Measurements from ENCODE around the gene SLC25A46.
A peak's percentile ranks its signal among the peaks of the same experiment; 100 is the strongest.
"Not testable (repeated sequence)": the region's sequence is repeated elsewhere in the genome, so short reads cannot be mapped to it uniquely, and the experiment has no call there.

Gene SLC25A46
- 55.2 to 130 (median 125) reads per million in 3 experiments for total RNA-seq

DNA sequence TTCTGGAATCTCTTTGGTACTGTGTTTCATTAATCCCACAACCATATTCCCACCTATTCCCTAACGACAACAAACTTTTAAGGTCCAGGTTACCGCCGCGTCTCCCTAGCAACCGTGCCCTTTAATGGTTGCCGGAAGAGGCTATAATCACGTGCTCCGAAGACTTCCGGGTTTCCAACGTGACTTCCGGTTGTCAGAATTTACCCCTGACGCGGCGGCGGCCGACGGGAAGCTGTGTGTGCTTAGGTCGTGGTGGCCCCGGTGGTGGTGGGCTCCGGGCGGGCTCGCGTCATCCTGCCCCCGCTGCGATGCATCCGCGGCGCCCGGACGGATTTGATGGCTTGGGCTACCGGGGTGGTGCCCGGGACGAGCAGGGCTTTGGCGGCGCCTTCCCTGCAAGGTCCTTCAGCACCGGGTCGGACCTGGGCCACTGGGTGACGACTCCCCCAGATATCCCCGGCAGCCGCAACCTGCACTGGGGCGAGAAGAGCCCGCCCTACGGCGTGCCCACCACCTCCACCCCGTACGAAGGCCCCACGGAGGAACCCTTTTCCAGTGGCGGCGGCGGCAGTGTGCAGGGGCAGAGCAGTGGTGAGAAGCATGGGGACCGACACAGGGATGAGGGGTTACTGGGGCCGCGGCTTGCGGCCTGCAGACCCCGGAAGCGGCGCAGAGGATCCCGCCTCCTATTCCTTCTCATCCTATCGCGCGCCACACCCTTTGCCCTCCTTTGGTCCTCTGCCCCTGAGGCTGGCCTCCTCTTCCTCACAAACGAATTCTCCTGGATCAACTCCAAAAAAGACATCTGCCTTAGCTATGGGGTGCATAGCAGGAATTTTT, at the start of gene SLC25A46:
TSS of gene SLC25A46 (plus strand) at position 196 of the 840 bp plus-strand sequence. CDS start at position 309, 113 bp downstream.
- DNase-seq, result peak; percentile 91

DNA sequence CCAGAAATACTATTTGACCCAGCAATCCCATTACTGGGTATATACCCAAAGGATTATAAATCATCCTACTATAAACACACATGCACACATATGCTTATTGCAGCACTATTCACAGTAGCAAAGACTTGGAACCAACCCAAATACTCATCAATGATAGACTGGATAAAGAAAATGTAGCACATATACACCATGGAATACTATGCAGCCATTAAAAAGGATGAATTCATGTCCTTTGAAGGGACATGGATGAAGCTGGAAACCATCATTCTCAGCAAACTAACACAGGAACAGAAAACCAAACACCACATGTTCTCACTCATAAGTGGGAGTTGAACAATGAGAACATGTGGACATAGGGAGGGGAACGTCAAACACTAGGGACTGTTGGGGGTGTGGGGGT, 48.2 kb upstream of the SLC25A46 start:
- DNase-seq, result not testable (repeated sequence)

DNA sequence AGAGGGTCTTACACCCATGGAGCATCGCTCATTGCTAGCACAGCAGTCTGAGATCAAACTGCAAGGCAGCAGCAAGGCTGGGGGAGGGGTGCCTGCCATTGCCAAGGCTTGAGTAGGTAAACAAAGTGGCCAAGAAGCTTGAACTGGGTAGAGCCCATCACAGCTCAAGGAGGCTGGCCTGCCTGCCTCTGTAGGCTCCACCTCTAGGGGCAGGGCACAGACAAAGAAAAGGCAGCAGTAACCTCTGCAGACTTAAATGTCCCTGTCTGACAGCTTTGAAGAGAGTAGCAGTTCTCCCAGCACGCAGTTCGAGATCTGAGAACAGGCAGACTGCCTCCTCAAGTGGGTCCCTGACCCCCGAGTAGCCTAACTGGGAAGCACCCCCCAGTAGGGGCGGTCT, 46.1 kb upstream of the SLC25A46 start:
- DNase-seq, result not testable (repeated sequence)

DNA sequence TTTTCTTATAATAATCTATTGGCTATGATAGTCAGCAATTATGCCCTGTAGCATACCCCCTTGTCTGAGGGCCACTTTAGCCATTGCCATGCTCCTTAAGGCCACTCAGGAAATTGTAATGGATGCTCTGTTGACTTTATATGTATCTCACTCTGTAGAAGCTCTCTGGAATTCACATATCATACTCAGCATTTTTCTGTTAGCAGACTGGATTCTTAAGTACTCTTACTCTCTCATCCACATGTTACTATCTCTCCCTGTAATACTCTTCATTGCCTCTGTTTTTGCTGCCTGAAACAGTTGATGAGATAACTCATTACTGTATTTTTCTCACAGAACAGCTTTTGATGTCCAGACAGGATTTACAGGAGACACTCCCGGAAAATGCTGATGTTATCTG, 36.5 kb upstream of the SLC25A46 start:
- no peak for DNase-seq

DNA sequence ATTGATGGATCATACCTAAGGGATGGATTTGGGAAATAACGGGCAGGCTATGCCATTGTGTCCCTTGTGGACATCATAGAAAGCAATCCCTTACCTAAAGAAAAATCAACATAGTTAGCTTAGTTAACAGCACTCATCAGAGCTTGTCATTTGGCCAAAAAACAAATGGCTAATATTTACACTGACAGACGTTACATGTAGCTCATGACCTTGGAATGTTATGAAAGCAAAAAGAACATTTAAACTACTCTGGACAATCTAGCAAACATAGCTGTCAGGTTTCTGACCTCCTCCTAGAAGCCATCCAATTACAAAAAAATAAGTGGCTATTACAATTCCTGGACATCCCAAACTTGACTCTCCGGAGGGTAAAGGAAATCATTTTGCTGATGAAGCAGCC, 36.1 kb upstream of the SLC25A46 start:
- DNase-seq, result no peak

DNA sequence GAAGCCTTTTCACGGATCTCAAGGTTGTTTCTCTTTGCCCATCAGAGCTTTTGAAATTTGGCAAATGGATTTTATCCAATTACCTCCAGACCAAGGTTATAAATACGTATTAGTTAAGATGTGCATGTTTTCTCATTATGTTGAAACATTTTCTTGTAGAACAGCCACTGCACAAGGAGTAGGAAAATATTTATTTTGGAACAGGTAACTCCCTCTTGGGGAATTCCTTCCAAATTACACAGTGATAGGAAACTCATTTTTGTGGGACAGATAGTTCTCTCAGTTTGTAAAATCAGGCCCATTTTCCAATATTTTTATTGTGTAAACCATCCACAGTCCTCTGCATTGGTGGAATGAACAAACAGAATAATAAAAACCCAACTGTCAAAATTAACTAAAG, 35.3 kb upstream of the SLC25A46 start:
- no peak for DNase-seq

DNA sequence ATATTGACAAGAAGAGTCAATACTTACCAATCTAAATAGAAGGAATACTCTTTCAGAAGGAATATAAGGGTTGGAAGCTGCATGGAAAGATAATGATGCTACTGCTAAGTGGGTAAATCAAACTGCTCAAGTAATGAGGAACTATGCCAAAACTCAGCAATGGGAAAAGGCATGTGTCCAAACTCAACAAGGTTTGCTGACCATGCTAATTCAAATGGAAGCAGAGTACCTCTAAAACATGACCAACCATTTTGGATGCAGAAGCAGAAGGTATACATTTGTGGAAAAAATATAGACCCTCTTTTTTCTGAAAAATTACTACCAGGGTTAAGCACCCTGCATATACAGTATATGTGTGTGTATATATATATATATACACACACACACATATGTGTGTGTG, 33.5 kb upstream of the SLC25A46 start:
- DNase-seq, result no peak

DNA sequence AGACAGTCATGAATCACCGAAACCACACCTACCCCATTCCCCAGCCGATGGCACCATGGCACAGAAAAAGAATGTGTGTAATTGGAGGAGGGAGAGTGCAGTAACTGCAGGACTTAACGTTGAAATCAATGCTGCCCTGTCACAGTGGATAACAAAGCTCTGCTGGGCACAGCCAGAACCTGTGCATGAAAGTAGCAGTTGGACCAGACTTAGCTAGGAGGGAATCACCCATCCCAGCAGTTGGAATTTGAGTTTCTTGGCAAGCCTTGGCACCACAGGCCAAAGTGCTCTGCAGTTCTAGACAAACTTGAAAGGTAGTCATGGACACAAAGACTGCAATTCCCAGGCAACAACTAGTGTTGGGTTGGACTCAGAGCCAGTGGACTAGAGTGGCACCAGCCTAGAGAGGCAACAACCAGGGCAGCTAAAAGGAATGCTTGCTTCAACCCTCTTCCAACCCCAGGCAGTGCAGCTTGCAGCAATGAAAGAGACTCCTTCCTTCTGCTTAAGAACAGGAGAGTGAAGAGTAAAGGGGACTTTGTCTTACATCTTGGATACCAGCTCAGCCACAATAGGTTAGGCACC, 31.5 kb upstream of the SLC25A46 start:
- DNase-seq, result no peak

DNA sequence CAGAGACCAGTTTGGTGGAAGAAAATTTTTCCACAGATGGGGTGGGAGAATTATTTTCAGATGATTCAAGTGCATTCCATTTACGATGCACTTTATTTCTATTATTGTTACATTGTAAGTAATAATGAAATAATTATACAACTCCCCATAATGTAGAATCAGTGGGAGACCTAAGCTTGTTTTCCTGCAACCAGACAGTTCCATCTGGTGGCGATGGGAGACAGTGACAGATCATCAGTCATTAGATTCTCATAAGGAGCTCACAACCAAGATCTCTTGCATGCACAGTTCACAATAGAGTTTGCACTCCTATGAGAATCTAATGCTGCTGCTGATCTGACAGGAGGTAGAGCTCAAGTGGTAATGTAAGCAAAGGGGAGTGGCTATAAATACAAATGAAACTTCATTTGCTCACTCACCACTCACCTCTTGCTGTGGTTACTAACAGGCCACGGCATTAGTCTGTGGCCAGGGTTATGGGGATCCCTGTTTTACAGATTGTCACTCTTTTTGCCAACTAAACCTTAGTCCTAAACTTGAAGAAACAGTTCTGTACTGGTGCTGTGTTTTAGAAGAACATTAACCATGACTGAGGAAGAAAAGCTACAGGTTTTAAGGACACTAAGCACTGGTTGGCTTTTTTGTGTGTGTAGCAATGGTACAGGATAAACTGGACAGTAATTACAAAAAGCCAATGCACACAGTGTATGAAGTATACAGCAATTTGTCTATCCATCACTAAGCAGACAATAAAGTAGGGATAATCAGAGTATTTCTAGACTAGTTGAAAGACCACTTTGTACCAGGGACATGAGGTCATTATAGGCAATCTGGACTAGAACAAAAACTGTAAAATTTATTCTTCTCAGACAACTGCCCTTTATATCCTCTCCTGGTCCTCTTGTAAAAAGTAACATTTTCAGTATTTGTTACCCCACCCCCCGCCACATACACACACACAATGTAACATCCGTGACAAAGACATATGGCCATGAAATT, 22.3 kb upstream of the SLC25A46 start:
- DNase-seq, result no peak

DNA sequence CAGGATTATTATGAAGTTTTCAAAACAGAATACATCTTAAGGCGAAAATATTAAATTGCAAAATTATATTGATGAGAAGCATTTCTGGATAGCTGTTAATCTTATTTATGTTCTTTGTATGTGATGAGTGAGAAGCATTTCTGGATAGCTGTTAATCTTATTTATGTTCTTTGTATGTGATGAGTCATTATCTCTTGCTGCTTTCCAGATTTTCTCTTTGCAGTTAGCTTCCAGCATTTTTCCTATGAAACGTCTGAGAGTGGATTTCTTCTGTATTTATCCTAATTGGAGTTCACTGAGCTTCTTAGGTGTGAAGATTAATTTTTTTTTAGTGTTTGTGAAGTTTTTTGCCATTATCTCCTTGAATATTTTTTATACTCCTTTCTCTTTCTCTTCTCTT, 20.5 kb upstream of the SLC25A46 start:
- DNase-seq, result no peak

DNA sequence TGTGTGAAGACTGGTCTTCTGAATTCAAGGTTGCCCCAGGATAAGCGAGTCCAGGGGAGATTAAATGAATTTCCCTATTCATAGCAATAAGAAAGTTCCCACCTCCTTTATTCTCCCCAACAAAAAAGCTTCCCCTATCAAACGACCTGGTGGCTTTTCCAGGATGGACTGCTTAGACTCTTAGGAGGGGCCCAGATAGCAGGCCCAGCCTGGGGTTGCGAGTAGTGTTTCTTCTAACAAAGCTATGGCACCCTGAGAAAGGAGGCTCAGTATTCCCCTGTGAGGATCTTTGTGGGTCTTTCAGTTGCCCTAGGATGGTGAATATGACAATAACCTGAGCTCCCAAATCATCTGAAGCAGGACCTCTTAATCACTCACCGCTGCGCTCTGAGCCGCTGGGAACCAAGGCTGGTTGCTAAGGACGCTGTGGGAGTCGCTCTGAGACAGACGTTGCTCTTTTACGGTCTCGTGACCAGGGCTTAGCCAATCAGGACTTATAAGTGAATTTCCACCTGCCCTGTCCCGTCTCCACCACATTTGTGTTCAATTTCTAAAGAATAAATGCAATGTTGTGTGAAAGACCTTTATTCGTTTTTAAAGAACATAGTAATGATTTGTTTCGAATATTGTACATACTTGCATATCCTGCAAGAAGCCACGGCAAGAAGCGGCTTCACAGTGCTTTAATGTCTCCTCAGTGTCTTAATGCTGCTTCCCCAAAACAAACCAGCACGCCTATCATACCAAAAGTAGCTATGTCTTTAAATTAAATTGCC, 12.4 kb upstream of the SLC25A46 start, which contains the start of gene TMEM232:
TSS of gene TMEM232 (minus strand) at position 423 of the 776 bp plus-strand sequence. CDS start 59,319 bp downstream, outside the sequence.
- DNase-seq, result peak; percentile 74

DNA sequence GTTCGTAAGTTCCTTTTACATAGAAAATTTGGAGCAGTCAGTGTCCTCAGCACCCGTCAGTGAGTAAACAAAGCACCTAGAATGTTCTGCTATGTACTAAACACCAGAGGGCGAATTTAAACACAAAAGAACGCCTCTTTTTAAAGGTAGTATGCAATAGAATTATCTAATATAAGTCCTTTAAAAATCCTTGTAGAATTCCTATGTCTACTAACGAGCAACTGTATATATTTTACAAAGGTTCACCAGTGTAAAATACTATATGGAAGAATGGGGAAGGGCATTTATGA, 11.8 kb upstream of the SLC25A46 start:
- DNase-seq, result no peak

DNA sequence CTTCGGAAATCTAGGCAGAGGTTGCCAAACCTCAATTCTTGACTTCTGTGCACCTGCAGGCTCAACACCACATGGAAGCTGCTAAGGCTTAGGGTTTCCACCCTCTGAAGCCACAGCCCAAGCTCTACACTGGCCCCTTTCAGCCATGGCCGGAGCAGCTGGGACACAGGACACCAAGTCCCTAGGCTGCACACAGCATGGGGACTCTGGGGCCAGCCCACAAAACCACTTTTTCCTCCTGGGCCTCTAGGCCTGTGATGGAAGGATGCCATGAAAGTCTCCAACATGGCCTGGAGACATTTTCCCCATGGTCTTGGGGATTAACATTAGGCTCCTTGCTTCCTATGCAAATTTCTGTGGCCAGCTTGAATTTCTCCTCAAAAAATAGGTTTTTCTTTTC, 7.3 kb upstream of the SLC25A46 start:
- not testable (repeated sequence) for DNase-seq

DNA sequence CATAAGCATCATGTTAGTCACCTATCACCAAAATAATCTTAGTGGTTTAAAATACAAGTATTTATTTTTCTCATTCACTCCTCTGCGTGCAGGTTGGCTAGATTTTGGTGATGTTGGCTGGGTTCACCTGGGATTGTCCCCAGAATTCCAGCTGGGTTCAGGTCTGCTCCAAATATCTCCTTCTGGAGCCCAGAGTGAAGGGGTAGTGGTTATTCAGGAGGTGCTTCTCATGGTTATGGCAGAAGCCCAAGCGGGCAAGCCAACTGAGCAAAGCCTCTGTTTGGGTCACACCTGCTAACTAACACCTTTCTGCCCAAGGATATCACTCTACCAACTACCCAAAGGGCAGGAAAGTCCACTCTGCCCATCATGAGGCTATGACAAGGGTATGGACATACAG, 4.7 kb upstream of the SLC25A46 start:
- DNase-seq, result no peak

DNA sequence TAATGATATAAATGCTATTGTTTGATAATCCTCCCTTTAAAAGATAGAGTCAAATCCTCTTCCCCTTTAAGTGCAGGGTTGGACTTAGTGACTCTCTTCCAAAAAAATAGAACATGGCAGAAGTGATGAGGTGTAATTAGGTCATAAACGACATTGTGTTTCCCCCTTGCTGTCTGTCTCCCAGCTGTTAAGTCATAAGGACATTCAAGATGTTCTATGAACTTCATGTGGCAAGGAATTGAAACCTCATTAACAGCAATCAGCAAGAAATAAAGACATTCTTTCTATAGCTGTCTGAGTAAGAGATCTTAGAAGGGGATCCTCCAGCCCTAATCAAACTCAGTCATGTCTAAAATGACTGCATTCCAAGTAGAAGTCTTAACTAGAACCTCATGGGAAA, 3.3 kb upstream of the SLC25A46 start:
- no peak for DNase-seq

DNA sequence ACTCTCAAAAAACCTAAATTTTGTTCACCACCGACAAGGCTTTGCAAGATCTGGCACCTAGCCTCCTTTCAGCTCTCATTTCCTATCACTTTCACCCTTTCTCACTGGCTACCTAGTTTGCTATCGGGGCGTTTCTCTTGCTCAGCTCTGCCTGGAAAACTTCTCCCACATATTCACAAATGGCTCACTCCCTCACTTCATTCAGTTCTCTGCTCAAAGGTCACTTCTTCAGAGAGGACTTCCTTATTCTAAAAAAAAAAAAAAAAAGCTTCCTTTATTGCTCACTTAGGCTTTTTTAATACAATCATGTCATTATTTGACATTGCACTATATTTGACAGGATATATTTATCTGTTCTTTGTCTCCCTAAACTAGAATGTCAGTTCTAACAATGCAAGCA, 2.1 kb upstream of the SLC25A46 start:
- DNase-seq, result no peak

DNA sequence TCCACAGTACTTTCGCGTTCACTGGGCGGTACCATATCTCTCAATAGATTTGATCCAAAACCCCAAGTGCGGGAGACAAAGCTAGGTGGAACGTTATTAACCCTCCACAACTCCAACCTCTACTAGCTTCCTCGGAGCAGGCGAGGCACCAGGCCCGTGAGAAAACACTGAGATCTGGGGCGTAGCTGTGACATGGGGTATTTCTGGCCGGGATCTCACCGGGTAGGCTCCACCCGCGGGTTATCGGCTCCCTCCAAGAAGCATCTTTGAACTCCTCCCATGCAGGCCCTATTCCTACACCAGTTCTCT, 350 bp upstream of the SLC25A46 start:
- DNase-seq, result no peak

DNA sequence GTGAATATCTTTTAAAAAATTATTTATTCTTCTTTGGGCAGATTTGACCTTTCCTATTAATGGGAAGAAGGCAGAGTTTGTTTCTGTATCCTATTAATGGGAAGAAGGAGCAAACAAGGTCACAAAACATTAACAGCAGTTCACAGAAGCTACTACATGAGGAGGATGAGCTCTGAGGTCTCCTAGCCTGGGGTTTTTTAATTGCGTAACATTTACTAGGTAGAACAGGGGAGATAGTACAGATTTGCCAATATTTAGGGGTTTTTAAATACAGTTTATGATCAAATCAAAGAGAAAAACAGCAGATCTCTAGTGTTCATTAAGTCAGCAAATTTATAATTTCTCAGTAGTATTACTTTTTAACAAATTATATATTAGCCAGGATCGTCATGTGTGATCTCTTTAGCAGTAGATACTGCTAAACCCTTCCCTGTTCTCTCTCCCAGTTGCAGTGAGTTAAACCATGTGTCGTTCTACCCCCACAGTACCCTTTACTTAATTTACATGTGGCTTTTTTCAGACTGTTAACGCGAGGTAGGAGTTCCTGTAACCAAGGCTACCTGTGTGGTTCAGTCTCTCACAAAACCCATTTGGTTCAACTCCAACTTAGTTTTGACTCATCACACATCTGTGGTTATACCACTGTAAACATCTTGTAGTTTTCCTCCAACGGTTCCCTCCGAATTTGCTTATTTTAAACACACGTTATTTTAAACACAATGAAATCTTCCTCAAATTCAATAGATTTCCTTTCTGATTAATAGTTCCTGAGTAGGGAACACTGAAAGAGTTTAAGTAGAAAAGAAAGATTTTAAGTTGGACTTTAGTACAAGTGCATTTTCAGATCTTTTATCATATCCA, 13.3 kb downstream of the SLC25A46 start:
- DNase-seq, result peak; percentile 57

DNA sequence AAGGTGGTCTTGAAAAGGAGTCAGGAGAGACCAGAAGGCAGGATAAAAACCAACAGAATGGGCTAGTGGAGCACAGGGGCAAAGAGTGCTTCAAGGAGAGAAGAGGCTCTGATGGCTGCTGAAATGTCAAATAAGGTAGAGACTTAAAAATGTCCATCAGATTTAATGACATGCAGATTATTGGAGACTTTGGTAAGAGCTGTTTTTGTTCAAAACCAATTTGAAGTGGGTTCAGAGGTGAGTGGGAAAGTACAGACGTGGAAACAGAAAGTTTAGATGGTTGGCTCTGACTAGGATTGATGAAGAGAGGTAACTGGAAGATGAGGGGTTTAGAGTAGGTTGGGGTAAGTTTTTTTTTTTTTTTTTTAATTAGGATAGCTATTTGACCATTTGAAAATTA, 14.1 kb downstream of the SLC25A46 start:
- no peak for DNase-seq

DNA sequence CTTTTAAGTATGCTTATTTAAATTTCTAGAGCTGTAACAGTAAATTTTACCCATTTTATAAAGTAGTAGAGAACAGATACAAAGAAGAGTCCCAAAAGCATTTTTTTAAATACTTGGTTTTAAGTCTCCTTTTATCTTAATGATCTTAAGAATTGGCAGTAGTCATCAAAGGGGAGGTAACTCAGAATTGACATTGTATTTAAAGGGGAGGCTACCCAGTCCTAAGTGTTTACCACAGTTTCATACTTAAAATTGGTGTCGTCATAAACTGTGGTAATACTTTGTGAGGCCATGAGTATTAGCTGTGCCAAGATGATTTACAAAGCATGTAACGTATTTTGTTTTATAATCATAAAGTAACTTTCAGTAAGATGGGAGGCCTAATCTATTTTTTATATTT, 14.8 kb downstream of the SLC25A46 start:
- DNase-seq, result no peak

DNA sequence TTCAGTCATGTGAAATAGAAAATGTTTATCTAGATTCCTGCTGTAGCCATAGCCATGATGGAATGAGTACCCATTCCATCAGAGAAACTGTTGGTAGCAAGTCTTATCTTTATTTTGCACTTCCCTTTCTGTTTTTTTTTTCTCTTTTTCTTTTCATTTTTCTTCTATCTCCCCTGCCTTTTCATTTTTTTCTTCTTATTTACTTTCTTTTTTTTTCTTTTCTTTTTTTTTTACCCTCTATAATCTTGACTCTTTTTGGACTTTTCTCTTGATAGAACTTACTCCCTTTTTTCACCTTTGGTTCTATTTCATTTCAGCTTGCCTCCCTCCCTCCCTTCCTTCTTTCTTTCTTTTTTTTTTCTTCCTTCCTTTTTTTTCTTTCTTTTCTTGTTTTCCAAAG, 15.4 kb downstream of the SLC25A46 start:
- DNase-seq, result no peak

Data from central memory CD4-positive, alpha-beta T cell (primary cell).